ENCODE measurements around the gene SPDEF.

Gene SPDEF

DNA sequence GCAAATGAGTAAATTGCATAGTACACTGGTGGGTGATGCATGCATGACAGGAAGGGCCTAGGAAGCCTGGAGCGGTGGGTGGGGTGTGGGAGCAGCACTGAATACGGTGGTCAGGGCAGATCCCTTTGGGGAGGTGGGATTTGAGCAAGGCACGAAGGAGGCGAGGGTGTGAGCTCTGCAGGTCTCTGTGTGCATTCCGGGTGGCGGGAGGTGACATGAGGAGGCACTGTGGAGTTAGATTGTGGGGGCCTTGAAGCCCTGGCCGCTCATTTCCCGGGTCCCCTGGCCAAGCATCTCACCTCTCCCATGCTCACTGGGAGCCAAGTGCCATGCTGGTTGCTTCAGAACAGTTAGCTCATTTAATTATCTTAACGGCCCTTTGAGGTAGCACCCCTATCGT is 6.2 kb upstream of the SPDEF start:
- DNase-seq: no peak

DNA sequence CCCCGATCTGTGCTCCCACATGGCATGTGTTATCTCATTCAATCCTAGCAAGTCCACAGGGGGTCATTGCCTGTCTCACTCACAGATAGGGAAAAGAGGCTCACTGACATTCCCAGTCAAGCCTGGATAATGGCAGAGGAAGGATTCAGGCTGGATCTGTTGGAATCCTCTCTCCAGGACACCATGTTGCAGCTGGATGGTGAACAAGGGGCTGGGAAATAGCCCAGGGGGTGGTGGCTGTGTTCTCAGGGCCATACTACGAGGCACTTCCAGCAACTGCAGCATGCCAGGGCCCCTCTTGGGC is 5.0 kb upstream of the SPDEF start:
- no peak for DNase-seq

DNA sequence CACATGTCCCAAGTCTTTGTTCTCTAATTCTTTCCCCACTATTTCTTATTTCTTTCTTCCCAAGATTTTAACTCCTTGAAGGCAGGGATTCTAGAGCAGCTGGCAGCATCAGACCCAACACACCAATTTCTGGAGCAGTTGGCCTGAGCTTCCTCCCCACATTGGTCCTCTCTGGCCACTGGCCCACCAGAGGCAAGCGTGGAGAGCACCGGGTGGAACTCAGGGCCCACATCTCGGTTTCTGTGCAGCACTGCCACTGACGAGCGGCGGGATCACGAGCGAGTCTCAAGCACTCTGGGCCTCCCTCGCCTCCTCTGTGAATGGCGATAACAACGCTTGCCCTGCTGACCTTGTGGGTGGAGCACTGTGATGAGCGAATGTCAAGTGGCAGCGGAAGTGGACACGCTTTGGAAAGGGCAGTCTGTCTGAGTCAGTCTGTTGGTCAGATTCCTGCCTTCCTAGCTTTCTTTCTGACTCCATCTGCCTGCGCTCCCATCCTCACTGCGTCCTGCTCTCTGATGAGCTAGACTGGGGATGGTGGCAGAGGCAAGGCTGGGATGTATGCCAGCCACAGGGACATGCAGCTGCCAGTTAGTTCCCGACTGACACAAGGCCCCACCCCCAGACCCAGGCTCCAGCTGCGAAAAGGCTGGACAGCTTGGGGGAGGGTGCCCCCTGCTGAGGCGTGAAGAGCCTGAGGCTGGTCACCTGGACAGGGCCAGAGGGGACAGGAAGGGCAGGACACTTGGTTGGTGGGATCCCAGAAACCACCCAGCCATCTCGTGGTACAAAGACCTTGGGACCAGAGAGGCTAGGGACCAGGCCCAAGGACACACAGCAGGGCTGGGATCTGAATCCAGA is 4.5 kb upstream of the SPDEF start:
- DNase-seq: peak; percentile 44 to 45

DNA sequence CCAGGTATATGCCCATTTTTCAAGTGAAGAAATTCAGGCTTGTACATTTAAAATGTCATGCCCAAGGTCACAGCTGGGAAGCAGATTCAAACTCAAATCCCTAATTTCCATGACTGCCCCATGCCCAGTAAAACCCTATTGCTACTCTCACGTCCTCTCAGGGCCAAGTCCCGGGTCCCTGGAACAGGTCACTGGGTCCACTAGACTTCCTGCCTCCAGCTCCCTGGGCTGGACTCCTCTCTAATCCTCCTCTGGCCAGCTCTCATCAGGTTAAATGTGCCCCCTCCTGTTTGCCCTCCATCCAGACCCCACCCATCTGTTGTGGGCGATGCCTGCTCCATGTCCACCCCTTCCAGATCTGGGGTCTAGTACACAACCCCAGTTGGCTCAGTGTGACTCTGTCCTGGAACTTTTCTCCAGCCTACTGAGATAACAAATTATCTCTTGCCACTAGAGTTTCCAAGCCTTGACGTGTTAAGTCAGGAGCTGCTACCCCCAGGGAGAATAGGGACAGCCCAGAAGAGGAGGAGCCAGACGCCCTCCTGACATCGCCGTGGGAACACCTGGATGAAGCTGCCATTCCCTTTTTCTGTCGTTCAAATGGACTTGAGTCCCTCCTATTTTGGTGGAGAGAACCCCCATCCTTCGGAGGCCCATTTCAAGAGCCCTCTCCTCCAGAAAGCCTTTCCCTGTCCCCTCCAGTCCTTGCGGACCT is 3.7 kb upstream of the SPDEF start:
- no peak for DNase-seq

DNA sequence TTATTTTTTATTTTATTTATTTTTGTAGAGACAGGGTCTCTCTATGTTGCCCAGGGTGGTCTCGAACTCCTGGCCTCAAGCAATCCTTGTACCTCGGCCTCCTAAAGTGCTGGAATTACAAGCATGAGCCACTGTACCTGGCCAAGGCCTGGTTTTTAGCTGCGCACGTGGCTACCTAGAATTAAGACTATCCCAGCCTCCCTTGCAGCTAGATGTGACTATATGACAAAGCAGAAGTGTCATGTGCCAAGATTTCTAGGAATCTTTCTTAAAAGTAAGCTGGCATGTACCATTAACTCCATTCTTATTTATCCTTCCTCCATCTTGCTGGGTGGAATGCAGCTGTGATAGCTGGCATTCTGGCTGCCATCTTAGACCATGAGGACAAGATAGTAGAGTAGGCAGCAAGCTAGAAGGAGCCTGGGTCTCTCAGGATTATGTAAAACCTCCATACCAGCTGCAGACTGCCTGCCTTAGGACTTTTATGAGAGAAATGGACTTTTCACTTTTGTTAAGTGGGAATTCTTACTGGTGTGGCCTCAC is 2.1 kb upstream of the SPDEF start:
- DNase-seq: no peak

DNA sequence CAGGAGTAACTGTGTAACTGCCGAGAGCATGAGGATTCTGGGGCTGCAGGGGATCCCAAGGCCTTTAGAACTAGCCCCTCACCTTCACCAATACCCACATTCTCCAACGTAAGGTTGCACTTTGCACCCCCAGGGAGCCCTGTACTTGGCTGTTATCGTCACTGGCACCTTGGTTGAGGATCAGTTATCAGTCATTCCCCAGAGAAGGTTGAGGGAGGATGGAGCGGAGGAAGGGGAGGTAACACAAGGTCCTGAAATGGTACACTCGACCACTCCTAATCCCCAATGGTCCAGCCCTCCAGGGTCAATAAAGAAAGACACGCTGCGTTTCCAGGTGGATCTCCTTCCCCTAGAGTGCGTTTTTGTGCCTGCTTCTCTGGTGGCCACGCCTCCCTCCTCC is 1.1 kb upstream of the SPDEF start:
- DNase-seq: no peak

DNA sequence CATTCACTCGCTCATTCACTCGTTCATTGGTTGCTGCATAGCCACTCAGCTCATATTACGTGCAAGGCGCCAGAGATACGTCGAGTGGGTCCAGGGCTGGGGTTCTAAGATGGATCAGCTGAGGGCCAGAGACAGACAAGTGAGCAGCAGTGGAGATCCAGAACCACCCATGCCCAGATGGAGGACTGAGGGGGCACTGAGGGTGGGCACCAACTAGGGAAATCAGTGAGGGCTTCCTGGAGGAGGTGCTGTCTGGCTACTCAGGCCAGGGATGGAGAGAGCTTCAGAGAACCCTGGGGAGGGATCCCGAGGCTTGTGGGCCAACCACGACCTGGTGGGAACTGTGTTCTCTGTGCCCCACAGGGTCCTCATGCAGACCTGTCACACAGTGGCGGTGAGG is 364 bp upstream of the SPDEF start:
- DNase-seq: no peak

DNA sequence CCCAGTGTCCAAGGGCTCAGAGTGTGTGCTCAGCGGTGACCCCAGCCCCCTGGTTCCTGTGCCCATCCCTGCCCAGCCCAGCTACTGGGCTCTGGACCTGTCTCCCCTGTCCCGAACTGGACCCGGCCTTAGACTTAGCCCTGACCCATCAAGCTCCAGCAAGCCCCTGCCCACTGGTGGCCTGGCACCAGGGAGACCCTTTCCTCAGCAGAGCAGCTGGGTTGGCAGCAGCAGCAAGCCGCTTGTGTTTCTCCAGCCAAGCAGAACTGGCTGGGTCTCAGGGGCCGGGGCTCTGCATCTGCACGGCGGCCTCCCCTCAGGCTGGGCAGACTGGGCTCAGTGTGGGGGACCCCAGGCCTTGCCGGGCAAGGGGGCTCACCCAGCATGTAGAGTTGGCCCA is 801 bp downstream of the SPDEF start:
- no peak for DNase-seq

DNA sequence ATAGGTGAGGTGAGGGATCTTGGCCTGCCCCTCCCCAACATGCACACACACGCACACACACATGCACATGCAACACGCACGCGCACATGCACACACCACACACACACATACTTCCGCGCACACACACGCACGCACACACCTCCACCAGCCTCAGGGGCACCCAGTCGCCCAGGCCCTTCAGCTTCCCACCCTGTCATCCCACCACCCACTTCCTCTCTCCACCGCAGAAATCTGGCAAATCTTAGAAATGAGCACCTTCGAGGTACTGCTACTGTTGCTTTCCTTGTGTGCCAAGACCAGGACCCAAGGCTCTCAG is 1.2 kb downstream of the SPDEF start:
- DNase-seq: no peak

DNA sequence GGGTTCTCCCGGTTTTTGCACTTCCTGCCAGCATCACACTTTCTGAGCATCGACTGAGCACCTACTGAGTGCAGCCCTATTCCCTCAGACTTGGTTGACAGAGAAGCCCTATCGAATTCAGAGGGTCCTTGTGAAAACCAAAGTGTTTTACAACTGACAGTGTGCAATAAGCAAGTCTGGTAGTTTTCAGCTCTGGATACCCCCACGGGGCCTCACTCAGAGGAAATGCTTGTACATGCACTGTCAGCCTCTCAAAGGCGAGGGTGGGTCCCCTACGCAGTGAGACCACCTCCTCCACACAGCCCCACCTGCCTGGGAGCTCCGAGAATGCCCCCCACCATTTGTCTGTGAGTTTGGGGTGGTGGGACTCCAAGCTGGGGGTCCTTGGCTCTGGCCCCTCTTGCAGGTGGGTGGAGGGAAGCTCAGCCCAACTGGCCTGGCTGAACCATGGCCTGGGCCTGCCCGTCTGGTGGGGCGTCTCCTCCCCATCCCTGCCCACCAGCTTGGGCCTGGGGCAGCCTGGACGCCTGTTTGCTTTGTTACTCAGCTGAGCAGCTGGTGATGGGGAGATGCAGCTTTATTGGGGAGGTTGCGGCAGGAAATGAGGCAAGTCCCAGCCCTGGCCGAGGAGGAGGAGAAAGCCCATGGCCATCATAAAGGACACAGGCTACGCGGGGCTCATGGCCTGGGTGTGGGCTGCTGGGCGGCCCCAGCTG is 1.7 kb downstream of the SPDEF start:
- no peak for DNase-seq

DNA sequence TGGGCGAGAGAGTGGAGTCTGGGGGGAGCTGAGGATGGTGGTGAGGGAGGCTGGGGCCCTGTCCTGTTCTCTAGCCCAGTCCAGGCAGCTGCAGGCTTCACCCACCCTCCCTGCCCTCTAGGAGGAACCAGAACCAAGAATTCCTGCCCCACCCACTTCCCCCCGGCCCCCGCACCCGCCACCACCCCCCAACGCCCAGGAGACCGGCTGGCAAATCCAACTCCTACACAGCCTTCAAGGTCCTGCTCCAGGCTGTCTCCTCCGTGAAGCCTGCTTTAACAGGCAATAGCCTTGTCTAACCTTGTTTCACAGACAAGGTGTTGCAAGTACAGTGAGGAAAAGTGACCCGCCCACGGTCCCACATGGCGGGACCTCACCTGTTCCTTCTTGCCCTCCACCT is 2.4 kb downstream of the SPDEF start:
- DNase-seq: no peak

DNA sequence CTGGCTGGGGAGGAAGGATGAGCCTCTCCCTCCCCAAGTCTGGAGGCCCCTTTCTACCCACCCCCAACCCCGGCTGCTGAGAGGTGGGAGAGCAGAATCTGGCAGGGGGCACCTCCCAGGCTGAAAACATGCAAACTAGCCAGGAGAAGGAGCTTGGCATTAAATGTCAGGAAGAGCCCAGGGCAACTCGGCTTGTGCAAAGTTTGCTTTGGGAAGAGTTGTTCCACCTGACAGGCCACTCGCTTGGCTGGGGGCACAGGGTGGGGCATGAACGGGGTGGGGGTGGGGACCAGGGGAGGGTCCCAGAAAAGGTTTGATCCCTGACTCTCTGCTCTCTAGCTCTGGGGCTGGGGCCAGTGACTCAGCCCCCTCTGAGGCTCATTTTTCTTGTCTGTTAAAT is 3.0 kb downstream of the SPDEF start:
- DNase-seq: no peak

DNA sequence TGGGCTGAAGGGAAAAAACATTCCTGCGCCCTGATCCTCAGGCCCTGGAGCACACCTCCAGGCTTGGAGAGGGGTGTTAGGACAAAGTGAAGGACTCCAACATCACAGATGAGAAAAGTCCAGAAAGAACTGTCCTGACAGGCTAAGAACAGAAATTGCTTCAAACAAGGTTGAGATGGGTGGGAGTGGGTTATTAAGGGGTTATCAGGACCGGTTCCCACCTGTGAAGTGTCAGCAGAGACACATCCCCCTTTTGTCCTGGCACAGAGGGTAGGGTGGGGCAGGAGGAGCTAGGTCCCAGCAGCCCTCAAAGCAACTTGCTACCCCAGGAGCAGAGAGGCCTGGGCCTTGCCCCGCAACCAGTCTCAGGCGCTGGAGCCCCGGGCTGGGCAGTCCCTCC is 3.5 kb downstream of the SPDEF start:
- DNase-seq: no peak

DNA sequence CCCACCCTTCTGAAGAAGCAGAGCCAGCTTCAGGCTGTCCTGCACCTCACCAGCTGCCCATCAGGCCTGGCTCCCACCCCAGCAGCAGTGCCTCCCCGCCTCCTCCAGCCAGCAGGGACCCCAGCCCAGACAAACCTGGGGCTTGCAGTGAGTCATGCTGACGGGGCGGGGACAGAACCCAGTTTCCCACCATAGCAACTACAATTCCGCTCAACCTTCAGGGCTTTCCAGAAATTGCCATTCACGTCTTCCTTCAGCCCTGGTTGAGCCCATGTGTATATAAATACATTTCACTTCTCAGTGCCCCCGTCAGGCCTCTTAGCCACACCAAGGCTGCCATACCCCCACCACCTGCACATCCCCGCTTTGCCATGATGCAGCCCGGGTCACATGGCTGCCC is 4.4 kb downstream of the SPDEF start:
- no peak for DNase-seq

DNA sequence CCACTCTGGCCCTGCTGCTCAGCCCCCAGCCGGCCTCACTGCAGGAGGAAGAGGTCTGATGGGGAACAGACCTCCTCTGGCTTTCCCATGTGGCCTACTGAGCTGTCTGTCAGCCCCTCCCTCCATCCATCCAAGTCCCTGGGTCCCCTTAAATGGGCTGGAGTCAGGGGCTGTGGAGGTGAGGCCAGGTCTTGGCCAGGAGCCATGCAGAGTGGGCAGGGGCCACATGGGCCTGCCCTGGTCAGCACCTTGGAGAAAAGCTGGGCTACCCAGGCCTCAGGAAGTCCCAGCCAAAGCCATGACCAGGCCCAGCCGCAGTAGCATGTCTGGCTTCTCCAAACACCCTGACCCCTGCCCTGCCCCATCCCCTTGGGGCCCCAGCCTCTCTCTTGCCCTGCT is 6.3 kb downstream of the SPDEF start:
- DNase-seq: no peak

DNA sequence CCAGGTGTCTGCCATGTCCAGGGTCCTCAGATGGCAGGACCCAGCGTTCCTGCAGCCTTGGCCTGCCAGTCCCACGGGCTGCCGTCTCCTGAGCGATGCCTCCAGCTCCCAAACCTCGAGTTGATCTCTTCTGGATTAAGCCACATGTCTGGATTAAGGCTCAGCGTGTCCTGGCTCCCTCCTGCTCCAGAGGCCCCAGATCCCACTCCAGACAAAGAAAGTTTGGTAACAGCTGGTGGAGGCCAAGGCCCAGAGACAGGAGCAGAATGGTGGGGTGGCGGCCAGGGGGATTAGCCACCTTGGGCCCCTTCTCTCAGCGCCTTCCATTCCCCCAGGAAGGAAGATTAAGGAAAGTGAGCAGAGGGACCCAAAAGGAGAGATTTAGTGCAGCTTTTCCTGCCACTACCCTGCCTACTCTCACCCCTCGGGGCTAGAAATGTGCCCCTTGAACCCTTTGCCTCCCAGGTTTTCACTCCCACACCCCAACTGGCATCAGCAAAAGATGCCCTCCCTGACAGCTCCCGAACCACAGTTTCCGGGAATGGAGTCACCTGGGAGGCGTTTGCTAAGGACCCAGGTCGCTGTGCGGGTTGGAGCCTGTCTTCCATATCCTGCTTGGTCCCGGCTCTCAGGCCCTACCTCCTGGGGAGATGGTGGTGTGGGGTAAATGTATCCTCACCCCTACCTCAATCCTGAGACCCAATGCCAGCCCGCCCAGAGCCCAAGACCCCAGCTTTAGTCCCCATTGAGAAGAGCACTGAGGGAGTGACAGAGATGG is 6.9 kb downstream of the SPDEF start:
- no peak for DNase-seq

DNA sequence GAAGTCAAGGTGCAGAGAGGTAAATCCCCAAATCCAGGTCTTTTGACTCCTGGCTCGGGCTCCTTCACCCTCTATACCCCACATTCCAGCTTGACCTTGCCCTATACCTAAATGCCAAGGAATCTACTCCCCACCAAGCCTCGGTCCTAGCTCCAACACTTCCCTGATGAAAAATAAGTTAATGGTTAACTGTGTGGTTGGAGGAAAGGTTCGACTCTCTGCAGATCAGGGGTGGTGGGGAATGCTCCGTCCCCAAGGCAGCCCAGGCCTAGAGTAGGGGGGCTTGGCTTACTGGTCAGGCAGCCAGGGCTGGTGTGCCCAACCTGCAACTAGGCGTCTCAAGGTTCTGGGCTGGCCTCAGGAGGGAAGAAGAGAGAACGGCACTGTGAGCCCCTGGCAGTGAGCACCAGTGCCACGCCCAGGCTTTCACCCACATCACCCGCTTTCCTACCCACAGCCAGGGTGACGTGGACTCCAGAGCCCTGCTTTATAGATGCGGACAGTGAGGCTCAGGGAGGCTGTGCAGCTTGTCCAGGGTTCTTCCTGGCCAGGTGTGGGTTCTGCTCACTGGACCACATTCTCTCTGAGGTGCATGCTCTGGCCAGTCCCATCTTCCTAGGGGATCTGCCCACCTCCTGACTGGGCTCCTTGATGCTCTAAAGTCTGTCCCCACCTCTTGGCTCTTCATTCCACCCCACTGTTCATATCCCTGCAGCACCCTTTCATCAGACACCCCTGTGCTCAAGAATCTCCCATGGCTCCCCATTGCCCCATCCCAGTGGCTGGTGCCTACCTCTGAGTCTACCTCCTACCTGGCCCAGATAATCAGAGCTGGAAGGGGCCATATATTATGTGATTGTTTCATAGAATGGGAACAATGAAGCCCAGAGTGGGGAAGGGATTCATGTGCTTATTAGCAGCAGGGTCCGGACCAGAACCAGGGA is 8.2 kb downstream of the SPDEF start:
- DNase-seq: no peak

DNA sequence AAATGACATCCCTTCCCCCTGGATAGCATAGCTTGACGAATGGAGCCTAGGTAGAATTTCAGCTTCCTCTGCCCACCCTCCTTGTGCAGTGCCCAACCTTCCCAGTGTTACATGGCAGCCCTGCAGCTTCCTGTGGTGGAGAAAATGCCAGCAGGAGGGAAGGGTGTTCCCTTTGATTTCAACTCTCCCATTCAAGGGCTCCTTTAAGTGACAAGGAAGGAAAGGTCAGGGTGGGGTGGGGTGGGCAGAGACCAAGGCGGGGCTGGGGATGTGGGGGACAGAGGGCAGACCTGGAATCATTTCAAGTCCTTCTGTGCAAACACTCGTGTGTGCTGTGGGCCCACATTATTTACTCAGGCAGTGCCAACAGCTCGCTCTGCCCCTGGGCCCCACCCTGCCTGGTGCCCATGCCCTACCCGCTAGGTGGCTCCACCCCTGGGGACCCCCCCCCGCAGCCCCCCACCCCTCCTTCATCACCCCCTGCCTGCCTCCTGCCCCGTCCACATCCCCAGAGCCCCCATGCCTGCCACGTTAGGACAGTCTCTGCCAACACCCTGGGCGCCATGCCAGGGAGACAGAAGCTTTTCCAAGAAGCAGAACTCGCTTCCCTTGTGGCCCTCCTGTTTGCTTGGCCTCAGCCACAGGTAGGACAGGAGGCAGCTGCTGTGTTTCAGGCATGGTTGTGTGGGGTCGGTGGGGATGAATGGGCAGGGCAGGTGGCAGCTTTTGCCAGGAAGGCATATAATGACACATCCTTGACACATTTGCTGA is 9.4 kb downstream of the SPDEF start:
- DNase-seq: peak; percentile 91 to 94

DNA sequence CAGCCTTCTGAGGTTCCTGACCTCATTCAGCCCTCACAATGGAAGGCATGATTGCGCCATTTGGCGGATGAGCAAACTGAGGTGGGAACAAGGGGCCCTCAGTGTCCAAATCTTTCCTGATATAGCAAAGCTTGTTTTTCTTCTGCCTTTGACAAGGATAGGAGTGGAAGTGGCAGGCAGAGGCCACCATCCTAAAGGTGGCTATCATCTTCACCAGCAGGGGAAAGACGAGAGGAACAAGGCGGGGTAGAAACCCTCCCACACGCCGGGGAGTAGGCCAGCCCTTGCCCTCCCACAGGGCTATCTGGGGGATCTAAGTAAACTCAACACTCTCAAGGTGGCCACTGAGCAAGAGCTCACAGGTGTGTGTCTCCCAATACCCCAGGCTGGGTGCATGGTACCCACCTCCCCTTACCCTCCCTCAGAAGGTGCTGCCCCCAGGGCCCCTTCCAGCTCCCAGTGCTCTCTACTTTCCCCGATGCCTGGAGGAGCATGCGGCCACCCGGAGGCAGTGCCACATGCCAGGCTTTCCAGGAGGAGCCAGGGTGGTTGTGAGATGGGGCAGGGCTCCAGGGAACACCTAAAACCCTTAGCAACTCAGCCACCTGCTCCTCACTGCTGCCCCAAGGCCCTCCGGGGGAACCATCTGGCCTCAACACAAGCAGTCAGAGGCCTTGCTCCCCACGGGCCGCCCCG is 11.2 kb downstream of the SPDEF start:
- DNase-seq: peak in 1 of 2 experiments; percentile 6

DNA sequence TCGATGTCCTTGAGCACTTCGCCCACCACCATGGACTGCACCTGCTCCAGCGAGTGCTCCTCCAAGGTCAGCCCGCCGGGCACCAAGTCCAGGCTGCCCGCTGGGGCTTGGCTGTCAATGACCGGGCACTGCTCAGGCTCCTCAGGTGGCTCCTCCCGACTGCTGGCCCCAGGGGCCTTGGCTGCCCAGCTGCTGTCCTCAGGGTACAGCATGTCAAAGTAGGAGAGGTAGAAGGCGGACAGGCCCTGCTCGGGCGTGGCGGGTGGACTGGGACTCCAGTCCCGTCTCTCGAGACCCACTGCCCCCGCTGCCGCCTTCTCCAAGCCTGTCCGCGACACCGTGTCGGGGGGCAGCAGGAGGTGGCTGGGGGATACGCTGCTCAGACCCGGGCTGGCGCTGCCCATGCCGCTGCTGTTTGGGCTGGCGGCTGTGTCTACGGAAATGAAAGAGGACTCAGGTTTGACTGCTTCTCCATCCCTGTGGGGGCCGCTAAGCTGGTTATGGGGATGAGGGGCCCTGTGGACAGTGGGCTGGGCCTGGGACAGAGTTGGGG is 12.0 kb downstream of the SPDEF start:
- no peak for DNase-seq

All from NCI-H2081 (cell line).